ENCODE results near the gene JPH3. TPM values are rescaled to one million over a fixed set of nuclear protein-coding genes. Genes with fewer than 3 reads are reported as not detected.

The JPH3 gene
- polyA plus RNA-seq, 1 donor from 2014 or later: 22.2 TPM

- H3K9ac ChIP-seq (ENCODE audit: low read length): no peak overlapping the region
- peaks cover 10% of the 10 kb centered on the region for H4K20me1 ChIP-seq (ENCODE audit: insufficient read depth)
- peaks cover 32% of the 10 kb centered on the region for H3K79me2 ChIP-seq (replicated peaks; ENCODE audit: insufficient read depth, low read length)
- H3K4me2 ChIP-seq (ENCODE audit: low read length): no peak overlapping the region
- no peak overlapping the region for H3K4me3 ChIP-seq (ENCODE audit: low read length)
- no peaks in the 10 kb centered on the region for H3K9me3 ChIP-seq (ENCODE audit: low read length)
- H3F3A ChIP-seq (ENCODE audit: insufficient read depth, low read length, poor library complexity, severe bottlenecking): no peaks in the 10 kb centered on the region
- no peaks in the 10 kb centered on the region for H3K27me3 ChIP-seq (ENCODE audit: insufficient read depth, low read depth, low read length)
- H3K36me3 ChIP-seq (ENCODE audit: insufficient read depth, low read length): no peaks in the 10 kb centered on the region
- no peak overlapping the region for H3K27ac ChIP-seq (ENCODE audit: low read length)
- H2AFZ ChIP-seq (ENCODE audit: low read depth, low read length): no peak overlapping the region
- no peaks in the 10 kb centered on the region for H3K9me2 ChIP-seq (ENCODE audit: insufficient read depth, low read length)
- TF ChIP-seq POLR2AphosphoS5 (IDR thresholded peaks at IDR 0.05) (no peak), TAF1 (IDR thresholded peaks at IDR 0.05; ENCODE audit: low read depth) (no peak), CTCF (IDR thresholded peaks at IDR 0.05; ENCODE audit: poor library complexity, severe bottlenecking) (no peak), RAD21 (conservative IDR thresholded peaks at IDR 0.05) (no peak), EZH2 (IDR thresholded peaks at IDR 0.05; ENCODE audit: borderline replicate concordance, insufficient read depth, low read length, poor library complexity, severe bottlenecking) (no peak), MXI1 (conservative IDR thresholded peaks at IDR 0.05; ENCODE audit: poor library complexity, severe bottlenecking) (no peak), EP300 (conservative IDR thresholded peaks at IDR 0.05; ENCODE audit: poor library complexity, severe bottlenecking) (no peak), REST (IDR thresholded peaks at IDR 0.05; ENCODE audit: borderline replicate concordance) (no peak), SMC3 (conservative IDR thresholded peaks at IDR 0.05; ENCODE audit: poor library complexity) (no peak)
Measured at GRCh38 chr16:87607871-87608270, 5.6 kb downstream of the JPH3 start.

GRCh38 chr16:87608400-87608985, 6.2 kb downstream of the JPH3 start:
- H3K9me2 ChIP-seq (ENCODE audit: insufficient read depth, low read length): no peaks in the 10 kb centered on the region
- TF ChIP-seq SMC3 (conservative IDR thresholded peaks at IDR 0.05; ENCODE audit: poor library complexity) (no peak), REST (IDR thresholded peaks at IDR 0.05; ENCODE audit: borderline replicate concordance) (peak; percentile 56)
- no peaks in the 10 kb centered on the region for H3K36me3 ChIP-seq (ENCODE audit: insufficient read depth, low read length)
- no peak overlapping the region for H3K27ac ChIP-seq (ENCODE audit: low read length)
- H3K4me3 ChIP-seq (ENCODE audit: low read length): no peak overlapping the region
- peaks cover 10% of the 10 kb centered on the region for H4K20me1 ChIP-seq (ENCODE audit: insufficient read depth)
- H3K9ac ChIP-seq (ENCODE audit: low read length): no peak overlapping the region
- H2AFZ ChIP-seq (ENCODE audit: low read depth, low read length): no peak overlapping the region
- peaks cover 32% of the 10 kb centered on the region for H3K79me2 ChIP-seq (replicated peaks; ENCODE audit: insufficient read depth, low read length)
- H3K27me3 ChIP-seq (ENCODE audit: insufficient read depth, low read depth, low read length): no peaks in the 10 kb centered on the region
- H3K9me3 ChIP-seq (ENCODE audit: low read length): no peaks in the 10 kb centered on the region
- H3F3A ChIP-seq (ENCODE audit: insufficient read depth, low read length, poor library complexity, severe bottlenecking): no peaks in the 10 kb centered on the region
- no peak overlapping the region for H3K4me2 ChIP-seq (ENCODE audit: low read length)
